Endothelial cell of umbilical vein (primary cell): ENCODE measurements around the gene FBXO2. TPM values are rescaled to one million over a fixed set of nuclear protein-coding genes. Genes with fewer than 3 reads are reported as not detected.
A peak's percentile ranks its signal among the peaks of the same experiment; 100 is the strongest.

ENCODE experiments used
- BruUV-seq: library from RNA; stranded (reverse); fragments of 400-500 nt; replicated peaks from 2 replicates; lab custom pipeline; 2021; lab: Mats Ljungman, UMichigan
- CTCF ChIA-PET: fragments of 300-600, 350-600 bp; sonication (Branson Sonifier 250); formaldehyde crosslinking; loops from one replicate; lab custom pipeline; 2021; ENCODE audit warnings: antibody characterized with exemption, inconsistent platforms; lab: Charles Lee
- POLR2A ChIA-PET: fragments of 300-600, 350-600 bp; sonication (Branson Sonifier 250); formaldehyde crosslinking; loops from one replicate; lab custom pipeline; 2021; ENCODE audit warnings: antibody characterized with exemption, inconsistent platforms; lab: Charles Lee
- DNase-seq: peaks from one replicate; pipeline ENCODE4 v3.0.0-alpha.2; 2011; ENCODE audit warnings: low read depth, low spot score
- FAIRE-seq: peaks from 2 replicates; lab custom pipeline; 2011; peaks lifted over from hg19 to GRCh38; lab: Jason Lieb, UNC
- H2AFZ ChIP-seq: 2 replicates; pipeline ENCODE4 v1.6.0; 2012; ENCODE audit warnings: low read depth, low read length, control low read depth, inconsistent platforms
- H3K27ac ChIP-seq: 2 replicates; pipeline ENCODE4 v1.5.1; 2011; ENCODE audit warnings: low read depth, mild to moderate bottlenecking, control low read depth, low read length, moderate library complexity; ENCODE audit not compliant: insufficient read depth
- H3K27me3 ChIP-seq, 2 experiments: 2 replicates each; pipeline versions ENCODE4 v1.6.0 to v1.6.1; 2011; ENCODE audit warnings: low read length in 2 of 2, mixed read lengths in 1 of 2; ENCODE audit not compliant: control insufficient read depth in 2 of 2, insufficient read depth in 2 of 2
- H3K36me3 ChIP-seq, 2 experiments: 2 replicates in 1 of 2; 3 replicates in 1 of 2; pipeline ENCODE4 v1.5.1; 2011; ENCODE audit warnings: low read length in 2 of 2, mild to moderate bottlenecking in 1 of 2, moderate library complexity in 1 of 2; ENCODE audit not compliant: control insufficient read depth in 2 of 2, insufficient read depth in 2 of 2; ENCODE audit errors: extremely low read depth in 1 of 2
- H3K4me1 ChIP-seq: 3 replicates; pipeline ENCODE4 v1.5.1; 2011; ENCODE audit warnings: mild to moderate bottlenecking, low read length; ENCODE audit not compliant: control insufficient read depth, insufficient read depth; ENCODE audit errors: extremely low read depth
- H3K4me2 ChIP-seq: 2 replicates; pipeline ENCODE4 v1.6.1; 2011; ENCODE audit warnings: low read length, control low read depth, mixed read lengths; ENCODE audit not compliant: insufficient read depth
- H3K4me3 ChIP-seq, 3 experiments: fragments of 200-600 bp in 1 of 3; sonication (generic), shearing (Covaris generic) in 1 of 3; replicated peaks in 1 of 3; 2 replicates each; pipeline ENCODE4 v1.5.1; 2011 to 2016; ENCODE audit warnings: control low read depth in 3 of 3, low read length in 3 of 3, mild to moderate bottlenecking in 2 of 3, inconsistent platforms in 1 of 3, low read depth in 1 of 3, moderate library complexity in 1 of 3; ENCODE audit not compliant: insufficient read depth in 1 of 3
- H3K79me2 ChIP-seq: 2 replicates; pipeline ENCODE4 v1.6.0; 2012; ENCODE audit warnings: low read length, inconsistent platforms; ENCODE audit not compliant: control insufficient read depth, insufficient read depth
- H3K9ac ChIP-seq: replicated peaks from 2 replicates; pipeline ENCODE3; 2011; ENCODE audit warnings: low read length, control low read depth; ENCODE audit not compliant: insufficient read depth; ENCODE audit errors: extremely low read depth
- H3K9me1 ChIP-seq: replicated peaks from 3 replicates; pipeline ENCODE4 v1.6.0; 2011; ENCODE audit warnings: mild to moderate bottlenecking, low read length; ENCODE audit not compliant: control insufficient read depth, insufficient read depth; ENCODE audit errors: extremely low read depth
- H3K9me3 ChIP-seq: replicated peaks from 2 replicates; pipeline ENCODE4 v1.5.1; 2012; ENCODE audit warnings: low read length, inconsistent platforms; ENCODE audit not compliant: control insufficient read depth, insufficient read depth
- H4K20me1 ChIP-seq: replicated peaks from 2 replicates; pipeline ENCODE3; 2011; ENCODE audit warnings: mild to moderate bottlenecking, low read length; ENCODE audit not compliant: control insufficient read depth, insufficient read depth; ENCODE audit errors: extremely low read depth
- CTCF ChIP-seq, 2 donors: IDR thresholded peaks; 1 replicate in 1 of 2; 2 replicates in 1 of 2; pipeline ENCODE4 v1.5.1; 2011; ENCODE audit warnings: low read length in 2 of 2, mild to moderate bottlenecking in 2 of 2, moderate library complexity in 2 of 2, control low read depth in 1 of 2, inconsistent platforms in 1 of 2, low read depth in 1 of 2; ENCODE audit not compliant: insufficient read depth in 1 of 2; ENCODE audit errors: extremely low read depth in 1 of 2
- EZH2 ChIP-seq: IDR thresholded peaks from 2 replicates; pipeline ENCODE4 v1.6.1; 2012; ENCODE audit warnings: borderline replicate concordance, low read depth, mild to moderate bottlenecking, moderate library complexity, low read length, inconsistent platforms; ENCODE audit not compliant: severe bottlenecking
- FOS ChIP-seq: IDR thresholded peaks from 2 replicates; pipeline ENCODE4 v1.6.1; 2011; ENCODE audit warnings: mild to moderate bottlenecking, low read length, moderate library complexity, borderline replicate concordance; ENCODE audit not compliant: insufficient read depth
- GATA2 ChIP-seq: IDR thresholded peaks from 2 replicates; pipeline ENCODE4 v1.7.0; 2011; ENCODE audit warnings: low read depth, mild to moderate bottlenecking, moderate library complexity, mixed read lengths, low read length; ENCODE audit not compliant: insufficient read length, insufficient read depth
- JUN ChIP-seq: IDR thresholded peaks from 2 replicates; pipeline ENCODE4 v1.6.1; 2011; ENCODE audit warnings: borderline replicate concordance, low read depth; ENCODE audit not compliant: insufficient read length, insufficient read depth
- MYC ChIP-seq: IDR thresholded peaks from one replicate; pipeline ENCODE4 v1.6.1; 2011; ENCODE audit warnings: mild to moderate bottlenecking, low read depth, low read length
- POLR2A ChIP-seq: IDR thresholded peaks from 2 replicates; pipeline ENCODE4 v1.6.1; 2012; ENCODE audit warnings: low read depth, mild to moderate bottlenecking, control low read depth, low read length
- POLR2AphosphoS5 ChIP-seq: IDR thresholded peaks from 2 replicates; pipeline ENCODE4 v1.6.1; 2012; ENCODE audit warnings: low read depth, mild to moderate bottlenecking, control low read depth, low read length, moderate library complexity; ENCODE audit not compliant: insufficient read depth
- dilution Hi-C: fragments of 300-500 bp; cut with MboI; formaldehyde crosslinking; loops from one replicate; pipeline ENCODE4 v1.15.0; 2019; ENCODE audit warnings: low sequenced_read_pairs; ENCODE audit not compliant: extremely low pct_ligation_motif_present
- intact Hi-C: fragments of 100-400 bp; cut with micrococcal nuclease; formaldehyde crosslinking; loops from one replicate; pipeline ENCODE4 v1.10.0; 2022
- polyA plus RNA-seq, 4 experiments: library from polyadenylated mRNA; depleted of rRNA in 3 of 4; stranded (reverse) in 3 of 4; unstranded in 1 of 4; fragments of >200 nt; gene quantifications; 2 replicates each; pipeline versions ENCODE4 v1.2.1 to v1.2.3, GENCODE V29; 2011 to 2012; ENCODE audit warnings: missing spikeins in 1 of 4
- total RNA-seq: library from RNA; stranded (reverse); gene quantifications from 2 replicates; pipeline ENCODE4 v1.2.3, GENCODE V29; 2021
- TF ChIP-seq, protein P1 (sequence below): IDR thresholded peaks from 2 replicates; pipeline ENCODE4 v1.6.1; 2011; ENCODE audit not compliant: insufficient read depth, insufficient read length

Gene FBXO2
- total and polyA plus RNA-seq, 2 donors (not counting 3 experiments of a cell fraction or from before 2014, with no cell fraction given): 0.42 to 0.91 TPM

GRCh38 chr1:11680270-11681070, 26.2 kb upstream of the FBXO2 start:
- no peaks in the 10 kb centered on the region for H3K9me1 ChIP-seq
- TF ChIP-seq POLR2AphosphoS5: no peak
- TF ChIP-seq, protein P1, sequence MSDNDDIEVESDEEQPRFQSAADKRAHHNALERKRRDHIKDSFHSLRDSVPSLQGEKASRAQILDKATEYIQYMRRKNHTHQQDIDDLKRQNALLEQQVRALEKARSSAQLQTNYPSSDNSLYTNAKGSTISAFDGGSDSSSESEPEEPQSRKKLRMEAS: no peak
- no peak for TF ChIP-seq CTCF (IDR thresholded peaks at IDR 0.05; ENCODE audit: extremely low read depth in 1 of 2, insufficient read depth in 1 of 2, low read depth in 1 of 2, low read length in 2 of 2)
- no peak for TF ChIP-seq POLR2A
- TF ChIP-seq MYC: no peak
- no peak for TF ChIP-seq GATA2
- TF ChIP-seq EZH2: no peak
- TF ChIP-seq JUN: no peak
- TF ChIP-seq FOS: no peak
- no peaks in the 10 kb centered on the region for H4K20me1 ChIP-seq
- H3K4me2 ChIP-seq: peak overlapping the region; percentile 70
- POLR2A ChIA-PET: interaction anchor here (1.3 kb wide), 1 partner anchor 229 kb away, joined by 3 read pairs; no protein-coding TSS in a partner anchor
- BruUV-seq: TSS peak; percentile 31
- DNase-seq: peak; percentile 72
- intact Hi-C loops (loop anchor here (1.0 to 5.0 kb wide), 5 partner anchors 13 to 302 kb away; partner anchors contain the start of genes FBXO2, FBXO44, FBXO6 and MFN2), dilution Hi-C loops (no loop called here)
- CTCF ChIA-PET: interaction anchor here (1.2 to 2.7 kb wide), 2 partner anchors 16 to 35 kb away, joined by 3 to 27 read pairs; partner anchors contain the start of gene FBXO6
- peak overlapping the region; percentile 52 to 97 (median 61) for H3K4me3 ChIP-seq
- peaks cover 7% of the 10 kb centered on the region for H3K4me1 ChIP-seq
- peaks cover 0 to 7% of the 10 kb centered on the region in 2 experiments for H3K36me3 ChIP-seq
- peak overlapping the region; percentile 49 for H3K27ac ChIP-seq
- peak overlapping the region; percentile 92 for H2AFZ ChIP-seq
- no peaks in the 10 kb centered on the region for H3K79me2 ChIP-seq
- H3K9ac ChIP-seq: peak overlapping the region; percentile 62
- FAIRE-seq: peak; percentile 8
- H3K9me3 ChIP-seq: no peaks in the 10 kb centered on the region
- peaks cover 9 to 12% of the 10 kb centered on the region in 2 experiments for H3K27me3 ChIP-seq
